Right lobe of liver (tissue), 4 donors: ENCODE data around the gene LYSMD1.

Experiments
- POLR2A ChIP-seq: fragments of 450-650 bp; IDR thresholded peaks from one replicate; pipeline ENCODE4 v1.6.1; 2017; ENCODE audit warnings: antibody characterized with exemption, mild to moderate bottlenecking
- TF ChIP-seq, protein P1 (sequence below), 4 donors: fragments of 200-600 bp in 3 of 4; fragments of 450-650 bp in 1 of 4; IDR thresholded peaks; one replicate each; pipeline versions ENCODE4 v1.5.1 to v1.8.0; 2016 to 2022; ENCODE audit warnings: antibody characterized with exemption in 4 of 4, mild to moderate bottlenecking in 2 of 4
- donor health status: DM: no; HTN: no; CAD: no.
- donor health status: DM: no; HTN: no; CAD: no.
- donor health status: DM: no; HTN: yes; CAD: no.

DNA sequence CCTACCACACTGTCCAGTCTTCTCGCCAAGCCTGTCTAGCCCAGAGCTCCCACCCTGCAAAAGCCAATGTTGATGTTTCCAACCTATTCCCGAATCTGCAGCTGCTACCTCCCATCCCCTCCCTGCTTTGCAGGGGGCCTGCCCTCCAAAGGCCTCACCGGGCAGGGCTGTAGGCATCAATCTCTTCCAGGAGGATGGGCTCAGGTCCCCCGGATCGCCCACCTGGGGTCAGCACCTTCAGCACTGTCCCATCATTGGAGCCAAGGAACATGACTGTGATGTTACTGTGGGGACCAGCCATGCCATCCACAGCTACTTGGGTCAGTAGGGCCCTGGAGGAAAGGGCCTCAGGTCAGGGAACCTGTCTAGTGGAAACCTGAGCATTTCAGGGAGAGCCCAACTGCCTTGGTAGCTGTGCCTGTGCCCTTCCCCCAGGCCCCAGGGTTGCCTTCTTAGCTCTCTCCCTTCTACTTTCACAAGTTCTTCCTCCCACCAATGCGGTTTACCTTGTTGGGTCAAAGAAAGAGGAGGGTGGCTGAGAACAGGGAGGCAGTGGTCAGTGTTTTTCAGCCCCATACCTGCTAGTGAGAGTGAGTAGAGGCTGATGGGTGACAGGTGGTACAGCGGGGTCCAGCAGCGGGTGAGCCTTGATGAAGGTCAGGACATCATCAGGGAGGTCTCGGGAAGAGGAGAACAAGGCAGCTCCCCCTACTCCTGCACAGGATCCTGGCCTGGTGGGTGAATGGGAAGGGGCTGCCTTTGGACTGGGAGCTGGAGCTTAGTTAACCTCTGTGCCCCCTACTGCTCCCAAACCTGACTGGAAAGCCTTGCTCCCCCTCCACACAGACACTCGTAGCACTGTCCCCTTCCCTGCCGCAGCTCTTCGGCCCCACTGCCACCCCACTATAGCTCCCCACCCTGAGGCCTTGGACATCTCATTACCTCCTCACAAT is 30.0 kb downstream of the LYSMD1 start:
- TF ChIP-seq, protein P1, sequence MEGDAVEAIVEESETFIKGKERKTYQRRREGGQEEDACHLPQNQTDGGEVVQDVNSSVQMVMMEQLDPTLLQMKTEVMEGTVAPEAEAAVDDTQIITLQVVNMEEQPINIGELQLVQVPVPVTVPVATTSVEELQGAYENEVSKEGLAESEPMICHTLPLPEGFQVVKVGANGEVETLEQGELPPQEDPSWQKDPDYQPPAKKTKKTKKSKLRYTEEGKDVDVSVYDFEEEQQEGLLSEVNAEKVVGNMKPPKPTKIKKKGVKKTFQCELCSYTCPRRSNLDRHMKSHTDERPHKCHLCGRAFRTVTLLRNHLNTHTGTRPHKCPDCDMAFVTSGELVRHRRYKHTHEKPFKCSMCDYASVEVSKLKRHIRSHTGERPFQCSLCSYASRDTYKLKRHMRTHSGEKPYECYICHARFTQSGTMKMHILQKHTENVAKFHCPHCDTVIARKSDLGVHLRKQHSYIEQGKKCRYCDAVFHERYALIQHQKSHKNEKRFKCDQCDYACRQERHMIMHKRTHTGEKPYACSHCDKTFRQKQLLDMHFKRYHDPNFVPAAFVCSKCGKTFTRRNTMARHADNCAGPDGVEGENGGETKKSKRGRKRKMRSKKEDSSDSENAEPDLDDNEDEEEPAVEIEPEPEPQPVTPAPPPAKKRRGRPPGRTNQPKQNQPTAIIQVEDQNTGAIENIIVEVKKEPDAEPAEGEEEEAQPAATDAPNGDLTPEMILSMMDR (IDR thresholded peaks at IDR 0.05): no peak
- TF ChIP-seq POLR2A: no peak
